ENCODE measurements around the gene MEIS2. TPM values are rescaled to one million over a fixed set of nuclear protein-coding genes. Genes with fewer than 3 reads are reported as not detected.

The MEIS2 gene
- polyA plus RNA-seq, 1 donor from 2014 or later = 825 TPM

DNA sequence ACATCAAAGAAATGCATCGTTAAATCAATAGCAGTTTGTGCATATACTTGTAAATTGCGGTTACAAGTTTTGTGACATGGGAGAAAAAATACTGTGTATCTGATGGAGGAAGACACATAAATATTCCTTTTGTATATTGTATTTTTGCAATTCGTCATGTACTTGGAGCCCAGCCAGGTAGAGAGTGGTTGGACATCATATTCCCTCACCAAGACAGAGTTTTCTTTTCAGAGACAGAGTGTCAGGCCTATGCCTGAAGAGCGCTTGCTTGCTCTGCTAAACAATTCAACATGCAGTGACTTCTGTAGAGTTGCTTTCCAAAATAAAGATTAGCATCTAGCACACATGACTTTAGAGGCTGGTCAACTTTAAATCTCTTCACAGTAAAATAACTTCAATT lies 24.8 kb upstream of the MEIS2 start:
- H3K27ac ChIP-seq (ENCODE audit: low read length) = no peak overlapping the region
- no peaks in the 10 kb centered on the region for H3F3A ChIP-seq (ENCODE audit: insufficient read depth, low read length, poor library complexity, severe bottlenecking)
- H4K20me1 ChIP-seq (ENCODE audit: insufficient read depth) = no peaks in the 10 kb centered on the region
- no peak overlapping the region for H3K9ac ChIP-seq (ENCODE audit: low read length)
- no peaks in the 10 kb centered on the region for H3K36me3 ChIP-seq (ENCODE audit: insufficient read depth, low read length)
- H3K27me3 ChIP-seq (ENCODE audit: insufficient read depth, low read depth, low read length) = no peaks in the 10 kb centered on the region
- H3K4me3 ChIP-seq (ENCODE audit: low read length) = no peak overlapping the region
- H3K9me3 ChIP-seq (ENCODE audit: low read length) = no peaks in the 10 kb centered on the region
- no peak overlapping the region for H3K4me2 ChIP-seq (ENCODE audit: low read length)
- no peak overlapping the region for H2AFZ ChIP-seq (ENCODE audit: low read depth, low read length)
- H3K9me2 ChIP-seq (ENCODE audit: insufficient read depth, low read length) = no peaks in the 10 kb centered on the region
- TF ChIP-seq POLR2AphosphoS5 (IDR thresholded peaks at IDR 0.05) (no peak), SMC3 (conservative IDR thresholded peaks at IDR 0.05; ENCODE audit: poor library complexity) (no peak), CTCF (IDR thresholded peaks at IDR 0.05; ENCODE audit: poor library complexity, severe bottlenecking) (no peak)
- TF ChIP-seq, protein P1, sequence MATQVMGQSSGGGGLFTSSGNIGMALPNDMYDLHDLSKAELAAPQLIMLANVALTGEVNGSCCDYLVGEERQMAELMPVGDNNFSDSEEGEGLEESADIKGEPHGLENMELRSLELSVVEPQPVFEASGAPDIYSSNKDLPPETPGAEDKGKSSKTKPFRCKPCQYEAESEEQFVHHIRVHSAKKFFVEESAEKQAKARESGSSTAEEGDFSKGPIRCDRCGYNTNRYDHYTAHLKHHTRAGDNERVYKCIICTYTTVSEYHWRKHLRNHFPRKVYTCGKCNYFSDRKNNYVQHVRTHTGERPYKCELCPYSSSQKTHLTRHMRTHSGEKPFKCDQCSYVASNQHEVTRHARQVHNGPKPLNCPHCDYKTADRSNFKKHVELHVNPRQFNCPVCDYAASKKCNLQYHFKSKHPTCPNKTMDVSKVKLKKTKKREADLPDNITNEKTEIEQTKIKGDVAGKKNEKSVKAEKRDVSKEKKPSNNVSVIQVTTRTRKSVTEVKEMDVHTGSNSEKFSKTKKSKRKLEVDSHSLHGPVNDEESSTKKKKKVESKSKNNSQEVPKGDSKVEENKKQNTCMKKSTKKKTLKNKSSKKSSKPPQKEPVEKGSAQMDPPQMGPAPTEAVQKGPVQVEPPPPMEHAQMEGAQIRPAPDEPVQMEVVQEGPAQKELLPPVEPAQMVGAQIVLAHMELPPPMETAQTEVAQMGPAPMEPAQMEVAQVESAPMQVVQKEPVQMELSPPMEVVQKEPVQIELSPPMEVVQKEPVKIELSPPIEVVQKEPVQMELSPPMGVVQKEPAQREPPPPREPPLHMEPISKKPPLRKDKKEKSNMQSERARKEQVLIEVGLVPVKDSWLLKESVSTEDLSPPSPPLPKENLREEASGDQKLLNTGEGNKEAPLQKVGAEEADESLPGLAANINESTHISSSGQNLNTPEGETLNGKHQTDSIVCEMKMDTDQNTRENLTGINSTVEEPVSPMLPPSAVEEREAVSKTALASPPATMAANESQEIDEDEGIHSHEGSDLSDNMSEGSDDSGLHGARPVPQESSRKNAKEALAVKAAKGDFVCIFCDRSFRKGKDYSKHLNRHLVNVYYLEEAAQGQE (IDR thresholded peaks at IDR 0.05; ENCODE audit: borderline replicate concordance) = no peak
- no peaks in the 10 kb centered on the region for H3K79me2 ChIP-seq (replicated peaks; ENCODE audit: insufficient read depth, low read length)

DNA sequence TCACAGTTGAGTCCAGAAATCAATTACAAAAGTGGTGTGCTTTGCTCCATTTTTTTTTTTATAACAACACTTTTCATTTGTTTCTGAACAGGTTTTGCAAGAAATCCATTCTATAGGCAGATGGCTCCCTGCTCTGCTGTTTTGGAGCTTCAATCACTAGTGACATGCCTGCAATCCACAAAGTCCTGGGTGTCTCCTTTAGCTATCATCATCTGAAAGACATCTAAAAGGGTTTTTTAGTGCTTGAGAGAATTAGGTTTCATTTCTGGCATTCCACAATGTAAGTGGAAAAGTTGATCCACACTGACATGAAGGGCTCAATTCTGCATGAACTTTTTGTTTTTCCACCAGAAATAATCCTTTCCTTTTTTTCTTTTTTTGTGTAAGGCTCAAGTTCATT lies 24.0 kb upstream of the MEIS2 start:
- Histone ChIP-seq H3K9me2 (ENCODE audit: insufficient read depth, low read length) (no peaks in the 10 kb centered on the region), H3K9ac (ENCODE audit: low read length) (no peak overlapping the region), H3K79me2 (replicated peaks; ENCODE audit: insufficient read depth, low read length) (no peaks in the 10 kb centered on the region), H3K9me3 (ENCODE audit: low read length) (no peaks in the 10 kb centered on the region), H3K4me2 (ENCODE audit: low read length) (no peak overlapping the region), H3K27me3 (ENCODE audit: insufficient read depth, low read depth, low read length) (no peaks in the 10 kb centered on the region), H3F3A (ENCODE audit: insufficient read depth, low read length, poor library complexity, severe bottlenecking) (no peaks in the 10 kb centered on the region), H3K36me3 (ENCODE audit: insufficient read depth, low read length) (no peaks in the 10 kb centered on the region), H3K27ac (ENCODE audit: low read length) (no peak overlapping the region), H3K4me3 (ENCODE audit: low read length) (no peak overlapping the region), H2AFZ (ENCODE audit: low read depth, low read length) (no peak overlapping the region), H4K20me1 (ENCODE audit: insufficient read depth) (no peaks in the 10 kb centered on the region)
- no peak for TF ChIP-seq EZH2 (IDR thresholded peaks at IDR 0.05; ENCODE audit: borderline replicate concordance, insufficient read depth, low read length, poor library complexity, severe bottlenecking)
- TF ChIP-seq, protein P1 (IDR thresholded peaks at IDR 0.05; ENCODE audit: borderline replicate concordance) = no peak
- TF ChIP-seq MXI1 (conservative IDR thresholded peaks at IDR 0.05; ENCODE audit: poor library complexity, severe bottlenecking) = no peak
- no peak for TF ChIP-seq SMC3 (conservative IDR thresholded peaks at IDR 0.05; ENCODE audit: poor library complexity)
- TF ChIP-seq EP300 (conservative IDR thresholded peaks at IDR 0.05; ENCODE audit: poor library complexity, severe bottlenecking) = no peak
- TF ChIP-seq RAD21 (conservative IDR thresholded peaks at IDR 0.05) = no peak
- TF ChIP-seq POLR2AphosphoS5 (IDR thresholded peaks at IDR 0.05) = no peak
- no peak for TF ChIP-seq TAF1 (IDR thresholded peaks at IDR 0.05; ENCODE audit: low read depth)
- TF ChIP-seq CTCF (IDR thresholded peaks at IDR 0.05; ENCODE audit: poor library complexity, severe bottlenecking) = no peak
